GM19324 (cell line): ENCODE data around the gene PSMG3.
"Not testable (repeated sequence)": the region's sequence is repeated elsewhere in the genome, so short reads cannot be mapped to it uniquely, and the experiment has no call there.

Experiments
- ATAC-seq: cut with Tn5 transposase; IDR thresholded peaks from one replicate; pipeline ENCODE4 v1.9.1; 2021; ENCODE audit warnings: mild to moderate bottlenecking, moderate library complexity; ENCODE audit not compliant: unreplicated experiment, low FRiP score

The PSMG3 gene

DNA sequence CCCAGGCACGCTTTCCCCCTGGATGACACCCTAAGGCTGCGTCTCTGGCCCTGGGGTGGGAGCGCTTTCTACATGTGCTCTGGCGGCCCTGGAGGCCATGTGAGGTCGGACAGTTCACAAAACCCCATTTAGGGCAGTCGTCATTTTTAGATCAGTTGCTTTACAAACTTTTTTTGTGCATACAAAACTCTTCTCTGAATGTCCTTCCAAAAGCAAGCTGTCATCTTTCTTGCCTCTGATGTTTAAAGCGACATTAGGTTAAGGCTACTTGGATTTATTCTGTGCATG, 33.4 kb downstream of the PSMG3 start:
- no peak for ATAC-seq

- ATAC-seq: no peak
Measured at GRCh38 chr7:1535701-1536454, 34.0 kb downstream of the PSMG3 start.

- ATAC-seq: no peak
Measured at GRCh38 chr7:1535100-1535458, 34.8 kb downstream of the PSMG3 start.

DNA sequence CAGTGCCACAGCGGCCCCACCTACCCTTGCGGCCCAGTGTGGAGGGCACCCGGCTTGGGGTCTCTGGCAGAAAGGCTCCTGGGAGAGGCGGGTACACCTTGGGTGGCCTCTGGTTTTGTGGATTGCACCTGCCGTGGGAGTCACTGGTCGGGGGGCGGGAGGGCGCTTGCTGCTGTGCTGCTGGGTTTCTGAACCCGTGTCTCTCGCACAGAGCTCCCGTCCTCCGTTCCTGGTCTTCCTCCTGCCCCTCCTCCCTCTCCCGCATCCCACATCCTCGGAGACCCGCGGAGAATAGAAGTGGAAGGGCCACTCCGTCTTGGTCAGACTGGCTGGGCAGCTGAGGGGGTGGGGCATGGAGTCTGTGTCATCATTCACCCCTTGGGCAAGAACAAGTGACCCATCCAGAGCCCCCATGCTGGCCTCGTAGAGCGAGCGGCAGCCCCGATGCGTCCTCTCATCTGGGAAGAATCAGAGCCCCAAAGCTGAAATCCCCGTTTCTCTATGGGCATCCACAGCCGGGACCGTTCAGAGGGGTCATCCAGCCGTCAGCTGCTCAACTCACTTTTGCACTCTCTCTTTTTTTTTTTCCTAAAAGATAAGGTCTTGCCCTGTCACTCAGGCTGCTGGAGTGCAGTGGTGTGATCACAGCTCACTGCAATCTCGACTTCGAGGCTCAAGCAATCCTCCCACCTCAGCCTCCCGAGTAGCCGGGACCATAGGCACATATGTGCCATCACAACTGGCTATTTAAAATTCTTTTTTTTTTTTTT, 35.3 kb downstream of the PSMG3 start:
- ATAC-seq: no peak

DNA sequence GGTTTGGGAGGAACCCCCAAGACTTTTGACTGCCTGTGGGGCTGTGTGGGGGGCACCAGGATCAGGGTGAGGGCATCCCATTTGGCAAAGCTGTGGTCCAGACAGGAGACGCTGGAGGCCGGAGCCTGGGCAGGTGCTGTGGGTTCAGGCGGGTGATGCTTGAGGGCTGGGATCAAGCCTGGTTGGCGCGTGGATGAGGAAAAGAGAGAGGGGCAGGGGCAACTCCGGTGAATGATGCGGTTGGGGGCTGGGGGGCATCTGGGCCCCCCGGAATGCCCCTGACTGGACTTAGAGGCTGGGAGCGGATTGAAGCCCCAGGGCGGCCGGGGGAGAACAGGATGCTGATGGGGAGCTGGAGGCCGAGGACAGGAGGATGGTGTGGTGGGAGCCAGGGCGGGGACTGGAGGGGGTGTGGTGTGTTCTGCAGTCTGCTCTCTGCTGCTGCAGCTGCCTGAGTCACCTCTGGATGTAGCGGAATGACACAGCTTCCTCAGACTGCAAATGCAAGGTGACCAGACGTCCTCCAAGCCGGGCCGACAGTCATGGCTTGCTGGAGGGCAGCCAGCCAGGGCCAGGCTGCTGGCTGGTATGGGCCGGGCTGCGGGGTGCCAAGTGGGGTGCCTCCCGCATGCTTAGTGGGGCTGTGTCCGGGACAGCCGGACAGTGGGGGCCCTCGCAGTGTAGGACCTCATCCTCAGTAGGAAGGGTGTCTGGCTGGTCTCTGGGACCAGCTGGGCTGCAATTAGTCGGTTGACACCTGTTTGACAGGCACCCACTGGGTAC, 36.1 kb downstream of the PSMG3 start:
- no peak for ATAC-seq

- ATAC-seq: no peak
Measured at GRCh38 chr7:1533255-1533546, 36.6 kb downstream of the PSMG3 start.

GRCh38 chr7:1532456-1533254, 37.2 kb downstream of the PSMG3 start:
- no peak for ATAC-seq

GRCh38 chr7:1531979-1532455, 37.8 kb downstream of the PSMG3 start:
- ATAC-seq: no peak

DNA sequence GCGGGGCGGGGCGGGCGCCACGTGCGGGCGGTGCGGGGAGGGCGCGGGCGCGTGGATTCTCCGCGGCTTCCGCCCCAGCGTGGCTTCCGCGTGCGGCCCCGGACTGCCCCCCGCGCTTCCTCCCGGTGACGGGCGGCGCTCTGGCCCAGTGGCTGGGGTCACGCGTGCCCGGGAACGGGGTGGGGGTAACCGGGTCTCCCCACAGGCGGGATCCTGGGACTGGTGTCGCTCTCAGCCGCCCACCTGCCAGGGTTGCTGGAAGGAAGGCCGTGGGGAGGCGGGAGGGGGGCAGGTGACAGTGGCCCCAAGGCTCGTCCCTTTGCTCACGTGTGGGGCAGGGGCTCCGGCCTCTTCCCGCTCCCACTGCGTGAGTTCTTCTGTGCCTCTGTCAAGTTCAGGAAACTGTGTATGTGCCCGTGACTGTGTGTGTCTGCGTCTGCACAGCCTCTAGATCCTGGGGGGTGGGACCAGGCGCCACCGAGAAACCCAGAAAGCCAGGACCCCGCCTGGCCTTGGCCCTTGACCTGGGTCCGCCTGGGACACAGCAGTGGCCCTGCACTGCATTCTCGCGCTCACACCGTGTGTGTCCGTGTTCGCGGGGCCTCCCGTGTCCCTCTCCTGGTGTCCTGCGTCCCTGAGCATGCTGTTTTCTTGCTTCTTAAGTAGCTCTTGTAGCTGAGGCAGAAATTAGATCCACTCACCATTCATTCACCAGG, 38.4 kb downstream of the PSMG3 start:
- peak; percentile 17 for ATAC-seq

- peak; percentile 12 for ATAC-seq
Measured at GRCh38 chr7:1530946-1531262, 38.9 kb downstream of the PSMG3 start.

- no peak for ATAC-seq
Measured at GRCh38 chr7:1529383-1530116, 40.3 kb downstream of the PSMG3 start.

DNA sequence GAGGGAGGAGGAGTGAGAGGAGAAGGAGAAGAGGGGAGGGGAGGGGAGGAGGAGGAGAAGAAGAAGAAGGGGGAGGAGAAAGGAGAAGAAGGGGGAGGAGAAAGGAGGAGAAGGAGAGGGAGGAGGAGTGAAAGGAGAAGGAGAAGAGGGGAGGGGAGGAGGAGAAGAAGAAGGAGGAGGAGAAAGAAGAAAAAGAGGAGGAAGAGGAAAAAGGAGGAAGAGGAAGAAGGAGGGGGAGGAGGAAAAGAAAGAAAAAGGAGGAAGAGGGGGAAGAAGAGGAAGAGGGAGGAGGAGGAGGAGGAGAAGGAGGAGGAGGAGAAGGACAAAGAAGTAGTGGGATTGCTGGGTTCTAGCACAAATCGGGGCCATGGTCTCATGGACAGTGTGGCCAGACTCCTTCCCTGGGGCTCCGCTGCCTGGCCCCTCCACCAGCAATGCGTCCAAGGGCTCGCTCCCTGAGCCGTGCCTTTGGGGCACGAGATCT, 43.5 kb downstream of the PSMG3 start:
- ATAC-seq: no peak

DNA sequence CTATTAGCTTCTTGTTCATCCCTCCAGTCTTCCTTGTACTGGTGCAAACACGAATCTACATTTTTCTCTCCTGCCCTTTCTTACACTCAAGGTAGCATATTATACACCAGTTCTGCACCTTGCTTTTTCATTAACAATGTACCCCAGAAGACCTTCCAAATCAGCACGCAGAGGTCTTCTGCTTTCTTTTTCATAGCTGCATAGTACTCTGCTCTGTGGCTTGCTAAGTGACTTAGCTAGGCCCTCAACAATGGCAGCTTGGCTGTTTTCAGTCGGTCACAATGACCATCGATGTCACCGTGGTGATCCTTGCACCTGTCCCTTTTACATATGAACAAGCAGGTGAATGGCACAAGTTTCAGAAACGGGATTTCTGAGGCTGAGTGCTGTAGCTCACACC, 44.4 kb downstream of the PSMG3 start:
- no peak for ATAC-seq

DNA sequence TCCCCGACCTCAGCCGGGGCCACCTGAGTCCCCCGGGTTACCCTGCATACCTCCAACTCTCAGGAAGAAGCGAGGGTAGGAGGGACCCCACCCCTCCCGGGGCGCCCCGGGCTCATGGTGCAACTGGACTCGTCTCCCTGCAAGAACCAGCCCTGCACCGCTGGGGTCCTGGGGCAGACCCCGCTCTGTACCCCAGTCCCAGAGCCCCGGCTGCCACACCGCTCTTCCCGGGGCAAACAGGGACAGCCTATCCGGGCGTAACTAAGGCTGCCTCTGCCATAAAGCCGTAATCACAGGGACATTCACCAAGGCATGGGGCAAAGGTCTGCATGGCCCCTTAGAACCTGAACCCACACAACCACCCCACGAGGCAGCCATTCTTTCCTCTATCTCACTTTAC, 46.0 kb downstream of the PSMG3 start:
- no peak for ATAC-seq

DNA sequence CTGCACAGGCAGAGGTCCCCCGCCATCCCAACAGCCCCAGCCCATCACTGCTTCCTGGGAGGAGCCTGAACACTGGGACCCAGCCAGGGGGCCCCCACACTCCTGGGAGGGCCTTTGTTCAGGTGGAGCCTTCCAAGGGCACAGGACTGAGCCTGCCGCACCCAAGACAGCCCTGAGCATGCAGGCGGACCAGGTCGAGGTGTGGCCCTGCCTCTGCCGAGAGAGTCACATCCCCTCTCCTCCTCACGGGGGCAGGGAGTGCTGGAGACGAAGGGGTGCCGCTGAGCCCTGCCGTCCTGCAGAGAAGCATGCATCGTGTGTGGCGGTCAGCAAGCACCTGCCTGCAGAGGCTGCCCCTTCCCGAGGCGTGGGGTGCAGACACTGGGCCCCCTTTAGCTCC, 46.6 kb downstream of the PSMG3 start:
- no peak for ATAC-seq

- ATAC-seq: no peak
Measured at GRCh38 chr7:1521456-1521855, 48.4 kb downstream of the PSMG3 start.

GRCh38 chr7:1520539-1521234, 49.1 kb downstream of the PSMG3 start:
- ATAC-seq: no peak

GRCh38 chr7:1519322-1519922, 50.4 kb downstream of the PSMG3 start:
- ATAC-seq: not testable (repeated sequence)
